Measurements from ENCODE around the gene GTF2A1.

The GTF2A1 gene

DNA sequence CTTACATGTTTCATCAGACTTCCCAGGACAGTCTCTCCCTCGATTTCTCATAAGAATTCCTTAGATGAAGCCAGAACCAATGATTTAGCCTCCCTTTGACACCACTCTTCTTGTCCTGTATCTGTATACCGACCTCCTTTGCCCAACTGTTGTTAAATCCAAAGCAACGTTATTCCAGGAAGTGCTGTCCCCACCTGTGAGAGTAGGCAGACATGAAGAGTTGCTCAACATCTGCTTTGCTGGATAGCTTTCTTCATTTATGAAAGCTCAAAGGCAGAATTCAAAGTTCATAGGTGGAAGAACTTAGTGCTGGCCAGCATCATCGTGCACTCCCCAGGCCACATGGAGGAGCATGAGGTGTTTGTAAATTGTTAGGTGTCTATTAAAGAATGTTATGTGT is 55.6 kb downstream of the GTF2A1 start:
- no peak overlapping the region for H3K4me2 ChIP-seq (ENCODE audit: low read length)
- H4K12ac ChIP-seq (ENCODE audit: low read depth, low read length) = no peak overlapping the region
- no peak overlapping the region for H4K8ac ChIP-seq (ENCODE audit: low read depth, low read length)
- no peak overlapping the region for H3K4ac ChIP-seq (ENCODE audit: low read depth, low read length)
- no peak overlapping the region for H4K91ac ChIP-seq (ENCODE audit: low read depth, low read length)
- no peaks in the 10 kb centered on the region for H3K36me3 ChIP-seq (ENCODE audit: control insufficient read depth in 1 of 2, insufficient read depth in 2 of 2, low read length in 2 of 2)
- no peak overlapping the region for H3K23ac ChIP-seq (ENCODE audit: low read length)
- H2BK12ac ChIP-seq (ENCODE audit: low read length) = no peak overlapping the region
- H3K27me3 ChIP-seq (ENCODE audit: insufficient read depth, low read length) = no peaks in the 10 kb centered on the region
- no peak overlapping the region for H2BK120ac ChIP-seq (ENCODE audit: insufficient read depth, low read length, poor library complexity)
- H3K9me3 ChIP-seq (ENCODE audit: insufficient read depth, low read depth, low read length) = no peaks in the 10 kb centered on the region
- no peak overlapping the region for H3K14ac ChIP-seq (ENCODE audit: low read length)
- peaks cover 4% of the 10 kb centered on the region for H3K79me1 ChIP-seq (ENCODE audit: low read length)
- no peak overlapping the region for H2AFZ ChIP-seq (ENCODE audit: insufficient read depth, low read length, poor library complexity)
- DNase-seq = no peak
- H3K4me3 ChIP-seq (ENCODE audit: low read depth, low read length) = no peak overlapping the region
- no peak overlapping the region for H3K27ac ChIP-seq (ENCODE audit: low read depth, low read length)
- no peak overlapping the region for H2AK5ac ChIP-seq (ENCODE audit: low read length)
- H3K9ac ChIP-seq (ENCODE audit: low read length) = no peak overlapping the region
- H2BK5ac ChIP-seq (ENCODE audit: low read depth, low read length, poor library complexity) = no peak overlapping the region
- no CpG with 5 or more reads among the region's 4 CpGs for WGBS (ENCODE audit: extremely low coverage, insufficient coverage, insufficient read length)
- H3K18ac ChIP-seq (ENCODE audit: low read length) = no peak overlapping the region
- peaks cover 3 to 6% of the 10 kb centered on the region in 2 experiments for H3K4me1 ChIP-seq (ENCODE audit: control insufficient read depth in 1 of 2, insufficient read depth in 2 of 2, low read length in 2 of 2)
- peaks cover 3% of the 10 kb centered on the region for H3K79me2 ChIP-seq (ENCODE audit: control insufficient read depth, insufficient read depth, low read length, poor library complexity)

DNA sequence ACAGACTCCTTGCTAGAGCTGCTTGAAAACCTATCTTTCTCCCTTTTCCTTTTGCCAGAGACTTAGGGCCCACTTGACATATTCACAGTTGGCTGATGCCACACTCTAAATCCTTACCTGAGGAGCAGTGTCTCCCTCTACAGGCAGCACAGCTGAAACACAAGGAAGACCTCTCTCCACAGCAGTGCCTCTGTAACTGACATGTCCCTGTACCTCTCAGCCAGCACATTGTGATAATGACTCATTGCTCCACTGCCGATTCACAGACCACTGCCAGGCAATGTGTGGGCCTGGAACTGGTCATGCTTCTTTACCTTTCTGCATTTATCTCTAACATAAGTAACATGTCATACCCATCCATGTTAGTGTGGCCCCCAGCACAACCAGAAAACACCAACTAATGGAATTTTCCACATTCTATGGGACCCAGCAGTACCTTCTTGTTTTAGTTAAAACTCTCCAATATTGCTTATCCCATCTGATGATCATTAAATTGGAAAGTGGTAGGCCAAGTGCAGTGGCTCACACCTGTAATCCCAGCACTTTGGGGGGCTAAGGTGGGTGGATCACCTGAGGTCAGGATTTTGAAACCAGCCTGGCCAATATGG is 56.5 kb downstream of the GTF2A1 start:
- H3K79me1 ChIP-seq (ENCODE audit: low read length) = no peaks in the 10 kb centered on the region
- no peak overlapping the region for H3K23ac ChIP-seq (ENCODE audit: low read length)
- no peak overlapping the region for H3K9ac ChIP-seq (ENCODE audit: low read length)
- H2BK5ac ChIP-seq (ENCODE audit: low read depth, low read length, poor library complexity) = no peak overlapping the region
- H4K91ac ChIP-seq (ENCODE audit: low read depth, low read length) = no peak overlapping the region
- no peak overlapping the region for H3K27ac ChIP-seq (ENCODE audit: low read depth, low read length)
- no CpG with 5 or more reads among the region's 1 CpG for WGBS (ENCODE audit: extremely low coverage, insufficient coverage, insufficient read length)
- H4K12ac ChIP-seq (ENCODE audit: low read depth, low read length) = no peak overlapping the region
- peak; percentile 89 to 93 for DNase-seq
- H2AK5ac ChIP-seq (ENCODE audit: low read length) = no peak overlapping the region
- no peak overlapping the region for H3K4me3 ChIP-seq (ENCODE audit: low read depth, low read length)
- H4K8ac ChIP-seq (ENCODE audit: low read depth, low read length) = no peak overlapping the region
- no peak overlapping the region for H3K14ac ChIP-seq (ENCODE audit: low read length)
- H2BK120ac ChIP-seq (ENCODE audit: insufficient read depth, low read length, poor library complexity) = no peak overlapping the region
- no peak overlapping the region for H2BK12ac ChIP-seq (ENCODE audit: low read length)
- H3K4me1 ChIP-seq (ENCODE audit: control insufficient read depth in 1 of 2, insufficient read depth in 2 of 2, low read length in 2 of 2) = no peaks in the 10 kb centered on the region
- no peak overlapping the region for H3K18ac ChIP-seq (ENCODE audit: low read length)
- H3K4ac ChIP-seq (ENCODE audit: low read depth, low read length) = no peak overlapping the region
- no peaks in the 10 kb centered on the region for H3K27me3 ChIP-seq (ENCODE audit: insufficient read depth, low read length)
- no peaks in the 10 kb centered on the region for H3K79me2 ChIP-seq (ENCODE audit: control insufficient read depth, insufficient read depth, low read length, poor library complexity)
- H3K9me3 ChIP-seq (ENCODE audit: insufficient read depth, low read depth, low read length) = no peaks in the 10 kb centered on the region
- no peak overlapping the region for H3K4me2 ChIP-seq (ENCODE audit: low read length)
- no peak overlapping the region for H2AFZ ChIP-seq (ENCODE audit: insufficient read depth, low read length, poor library complexity)
- H3K36me3 ChIP-seq (ENCODE audit: control insufficient read depth in 1 of 2, insufficient read depth in 2 of 2, low read length in 2 of 2) = no peaks in the 10 kb centered on the region

DNA sequence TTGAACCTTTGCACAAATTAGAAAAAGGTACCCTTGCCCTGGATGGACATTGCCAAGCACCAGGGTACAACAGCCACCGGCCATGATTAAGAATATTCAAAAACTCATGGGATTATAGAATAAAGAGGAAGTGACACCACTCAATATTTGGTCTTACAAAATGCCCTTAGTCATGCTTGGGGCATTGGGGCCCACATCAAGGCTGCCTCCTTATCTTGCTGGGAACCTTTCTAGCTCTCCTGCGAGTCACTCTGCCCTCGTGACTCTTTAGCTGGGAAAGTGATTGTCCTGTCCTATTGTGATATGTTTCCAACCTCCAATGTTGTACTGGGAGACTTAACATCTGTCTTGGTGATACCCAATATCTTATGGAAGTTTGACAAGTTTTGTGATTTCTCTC is 57.8 kb downstream of the GTF2A1 start:
- H3K36me3 ChIP-seq (ENCODE audit: control insufficient read depth in 1 of 2, insufficient read depth in 2 of 2, low read length in 2 of 2) = no peaks in the 10 kb centered on the region
- H4K12ac ChIP-seq (ENCODE audit: low read depth, low read length) = no peak overlapping the region
- no peak overlapping the region for H2BK5ac ChIP-seq (ENCODE audit: low read depth, low read length, poor library complexity)
- DNase-seq = peak; percentile 22 to 26
- H2BK120ac ChIP-seq (ENCODE audit: insufficient read depth, low read length, poor library complexity) = no peak overlapping the region
- no peaks in the 10 kb centered on the region for H3K4me1 ChIP-seq (ENCODE audit: control insufficient read depth in 1 of 2, insufficient read depth in 2 of 2, low read length in 2 of 2)
- no peaks in the 10 kb centered on the region for H3K79me2 ChIP-seq (ENCODE audit: control insufficient read depth, insufficient read depth, low read length, poor library complexity)
- H2AK5ac ChIP-seq (ENCODE audit: low read length) = no peak overlapping the region
- H3K23ac ChIP-seq (ENCODE audit: low read length) = no peak overlapping the region
- H3K79me1 ChIP-seq (ENCODE audit: low read length) = no peaks in the 10 kb centered on the region
- H3K4ac ChIP-seq (ENCODE audit: low read depth, low read length) = no peak overlapping the region
- H3K4me2 ChIP-seq (ENCODE audit: low read length) = no peak overlapping the region
- H3K4me3 ChIP-seq (ENCODE audit: low read depth, low read length) = no peak overlapping the region
- WGBS (ENCODE audit: extremely low coverage, insufficient coverage, insufficient read length) = no CpG with 5 or more reads among the region's 3 CpGs
- no peak overlapping the region for H4K8ac ChIP-seq (ENCODE audit: low read depth, low read length)
- H3K9ac ChIP-seq (ENCODE audit: low read length) = no peak overlapping the region
- no peak overlapping the region for H4K91ac ChIP-seq (ENCODE audit: low read depth, low read length)
- no peaks in the 10 kb centered on the region for H3K27me3 ChIP-seq (ENCODE audit: insufficient read depth, low read length)
- H3K9me3 ChIP-seq (ENCODE audit: insufficient read depth, low read depth, low read length) = no peaks in the 10 kb centered on the region
- H3K14ac ChIP-seq (ENCODE audit: low read length) = no peak overlapping the region
- H3K18ac ChIP-seq (ENCODE audit: low read length) = no peak overlapping the region
- H2AFZ ChIP-seq (ENCODE audit: insufficient read depth, low read length, poor library complexity) = no peak overlapping the region
- H3K27ac ChIP-seq (ENCODE audit: low read depth, low read length) = no peak overlapping the region
- no peak overlapping the region for H2BK12ac ChIP-seq (ENCODE audit: low read length)

DNA sequence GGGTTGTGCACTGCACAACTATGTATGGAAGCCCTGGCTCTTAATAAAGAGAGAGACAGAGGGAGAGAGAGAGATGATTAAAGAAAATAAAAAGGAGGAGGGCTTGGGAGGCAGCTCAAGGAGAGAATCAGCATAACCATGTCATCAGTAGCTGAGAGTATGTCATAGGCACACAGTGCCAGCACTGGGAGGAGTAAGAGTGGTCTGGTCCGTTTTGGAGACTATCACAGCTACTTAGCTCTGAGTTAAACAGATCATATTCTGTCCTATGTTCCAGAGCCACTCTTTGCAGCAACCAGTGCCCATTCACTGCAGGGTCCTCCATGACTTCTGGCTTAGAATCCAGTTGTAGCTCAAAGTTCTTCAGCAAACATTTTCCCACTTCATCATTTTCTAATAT is 59.0 kb downstream of the GTF2A1 start:
- Histone ChIP-seq H3K79me1 (ENCODE audit: low read length) (no peaks in the 10 kb centered on the region), H2BK5ac (ENCODE audit: low read depth, low read length, poor library complexity) (no peak overlapping the region), H3K23ac (ENCODE audit: low read length) (no peak overlapping the region), H3K4ac (ENCODE audit: low read depth, low read length) (no peak overlapping the region), H3K18ac (ENCODE audit: low read length) (no peak overlapping the region), H4K8ac (ENCODE audit: low read depth, low read length) (no peak overlapping the region), H3K9me3 (ENCODE audit: insufficient read depth, low read depth, low read length) (no peaks in the 10 kb centered on the region), H2BK12ac (ENCODE audit: low read length) (no peak overlapping the region), H3K4me1 (ENCODE audit: control insufficient read depth in 1 of 2, insufficient read depth in 2 of 2, low read length in 2 of 2) (no peaks in the 10 kb centered on the region), H3K4me2 (ENCODE audit: low read length) (no peak overlapping the region), H3K27ac (ENCODE audit: low read depth, low read length) (no peak overlapping the region), H2AK5ac (ENCODE audit: low read length) (no peak overlapping the region), H2AFZ (ENCODE audit: insufficient read depth, low read length, poor library complexity) (no peak overlapping the region), H3K36me3 (ENCODE audit: control insufficient read depth in 1 of 2, insufficient read depth in 2 of 2, low read length in 2 of 2) (no peaks in the 10 kb centered on the region), H2BK120ac (ENCODE audit: insufficient read depth, low read length, poor library complexity) (no peak overlapping the region), H3K27me3 (ENCODE audit: insufficient read depth, low read length) (no peaks in the 10 kb centered on the region), H3K79me2 (ENCODE audit: control insufficient read depth, insufficient read depth, low read length, poor library complexity) (no peaks in the 10 kb centered on the region), H3K14ac (ENCODE audit: low read length) (no peak overlapping the region), H4K91ac (ENCODE audit: low read depth, low read length) (no peak overlapping the region), H4K12ac (ENCODE audit: low read depth, low read length) (no peak overlapping the region), H3K9ac (ENCODE audit: low read length) (no peak overlapping the region), H3K4me3 (ENCODE audit: low read depth, low read length) (no peak overlapping the region)
- no CpG with 5 or more reads among the region's 1 CpG for WGBS (ENCODE audit: extremely low coverage, insufficient coverage, insufficient read length)
- DNase-seq = no peak

Measured in trophoblast cell (in vitro differentiated cells and primary cell).